Parathyroid adenoma (tissue), 2 donors: ENCODE results near the gene TSPAN18.

ENCODE experiments used
- H2AFZ ChIP-seq: fragments of 300-600 bp; sonication (generic); one replicate; pipeline ENCODE4 v1.7.0; 2017; ENCODE audit warnings: antibody characterized with exemption, mild to moderate bottlenecking
- H3K27ac ChIP-seq: fragments of 300-600 bp; sonication (generic); one replicate; pipeline ENCODE4 v1.7.0; 2017
- H3K27me3 ChIP-seq: fragments of 300-600 bp; sonication (generic); one replicate; pipeline ENCODE4 v1.7.0; 2017; ENCODE audit warnings: low read length; ENCODE audit not compliant: control insufficient read depth, insufficient read depth
- H3K36me3 ChIP-seq: fragments of 300-600 bp; sonication (generic); one replicate; pipeline ENCODE4 v1.7.0; 2017; ENCODE audit warnings: low read length; ENCODE audit not compliant: control insufficient read depth, insufficient read depth
- H3K4me1 ChIP-seq: fragments of 300-600 bp; sonication (generic); one replicate; pipeline ENCODE4 v1.7.0; 2017; ENCODE audit warnings: control low read depth
- H3K4me2 ChIP-seq: fragments of 300-600 bp; sonication (generic); one replicate; pipeline ENCODE4 v1.7.0; 2017; ENCODE audit warnings: low read length
- H3K4me3 ChIP-seq: fragments of 300-600 bp; sonication (generic); one replicate; pipeline ENCODE4 v1.7.0; 2017; ENCODE audit warnings: low read depth, low read length
- H3K79me2 ChIP-seq: fragments of 300-600 bp; sonication (generic); one replicate; pipeline ENCODE4 v1.7.0; 2017; ENCODE audit warnings: control low read depth
- H3K9ac ChIP-seq: fragments of 300-600 bp; sonication (generic); one replicate; pipeline ENCODE4 v1.7.0; 2017; ENCODE audit warnings: mild to moderate bottlenecking
- H3K9me3 ChIP-seq: fragments of 300-600 bp; sonication (generic); one replicate; pipeline ENCODE4 v1.7.0; 2017; ENCODE audit warnings: low read length; ENCODE audit not compliant: control insufficient read depth
- CTCF ChIP-seq: fragments of 300-600 bp; sonication (generic); IDR thresholded peaks from one replicate; pipeline ENCODE4 v1.7.0; 2017; ENCODE audit warnings: antibody characterized with exemption, mild to moderate bottlenecking
- donor health status: primary hyperparathyroidism.

The TSPAN18 gene

GRCh38 chr11:44971185-44971584, 244.4 kb downstream of the TSPAN18 start:
- H3K79me2 ChIP-seq: no peaks in the 10 kb centered on the region
- TF ChIP-seq CTCF: no peak
- H3K27ac ChIP-seq: no peak overlapping the region

GRCh38 chr11:44972746-44973435, 246.1 kb downstream of the TSPAN18 start:
- Histone ChIP-seq H3K4me2 (no peak overlapping the region), H2AFZ (no peak overlapping the region), H3K4me3 (no peak overlapping the region), H3K4me1 (no peaks in the 10 kb centered on the region), H3K27me3 (no peaks in the 10 kb centered on the region), H3K9ac (no peak overlapping the region), H3K79me2 (no peaks in the 10 kb centered on the region), H3K27ac (no peak overlapping the region), H3K36me3 (no peaks in the 10 kb centered on the region), H3K9me3 (no peaks in the 10 kb centered on the region)
- TF ChIP-seq CTCF: no peak

More at GRCh38 chr11:44971185-44971584, 244.4 kb downstream of the TSPAN18 start:
- no peak overlapping the region for H2AFZ ChIP-seq
- no peaks in the 10 kb centered on the region for H3K27me3 ChIP-seq
- no peak overlapping the region for H3K9ac ChIP-seq
- H3K9me3 ChIP-seq: no peaks in the 10 kb centered on the region
- H3K4me2 ChIP-seq: no peak overlapping the region
- no peaks in the 10 kb centered on the region for H3K4me1 ChIP-seq
- no peaks in the 10 kb centered on the region for H3K36me3 ChIP-seq
- H3K4me3 ChIP-seq: no peak overlapping the region

GRCh38 chr11:44973632-44974401, 247.1 kb downstream of the TSPAN18 start:
- TF ChIP-seq CTCF: no peak
- Histone ChIP-seq H3K9me3 (no peaks in the 10 kb centered on the region), H2AFZ (no peak overlapping the region), H3K79me2 (no peaks in the 10 kb centered on the region), H3K4me3 (no peak overlapping the region), H3K4me2 (no peak overlapping the region), H3K4me1 (no peaks in the 10 kb centered on the region), H3K27ac (no peak overlapping the region), H3K27me3 (no peaks in the 10 kb centered on the region), H3K9ac (no peak overlapping the region), H3K36me3 (no peaks in the 10 kb centered on the region)

- Histone ChIP-seq H2AFZ (no peak overlapping the region), H3K4me3 (no peak overlapping the region), H3K4me2 (no peak overlapping the region), H3K9ac (no peak overlapping the region), H3K79me2 (no peaks in the 10 kb centered on the region), H3K36me3 (no peaks in the 10 kb centered on the region), H3K9me3 (no peaks in the 10 kb centered on the region), H3K4me1 (no peaks in the 10 kb centered on the region), H3K27ac (no peak overlapping the region), H3K27me3 (no peaks in the 10 kb centered on the region)
- no peak for TF ChIP-seq CTCF
Measured at GRCh38 chr11:44974402-44975000, 247.7 kb downstream of the TSPAN18 start.
